ENCODE data around the gene TRIM63.

Gene TRIM63

DNA sequence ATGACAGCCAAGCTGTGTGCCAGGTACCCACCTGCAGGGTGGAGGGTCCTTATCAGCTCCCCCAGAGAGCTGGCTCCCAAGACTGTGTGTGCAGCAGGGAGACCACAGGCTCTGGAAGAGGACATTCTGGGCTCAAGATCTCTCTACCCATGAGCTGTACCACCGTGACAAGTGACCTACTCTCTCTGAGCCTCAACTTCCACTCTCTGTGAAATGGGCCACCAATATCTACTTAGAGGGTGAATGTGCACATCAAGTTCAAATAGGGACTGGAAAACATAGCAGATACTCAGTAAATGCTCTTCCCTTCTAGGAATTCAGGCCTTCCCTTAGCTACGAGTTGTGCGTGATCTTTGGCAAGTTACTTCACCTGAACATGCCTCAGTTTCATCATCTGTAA, 23.0 kb downstream of the TRIM63 start:
- DNase-seq (ENCODE audit: low read depth): no peak
- no peak for TF ChIP-seq POLR2A (IDR thresholded peaks at IDR 0.05; ENCODE audit: extremely low read depth, insufficient read length)
- TF ChIP-seq, protein P1, sequence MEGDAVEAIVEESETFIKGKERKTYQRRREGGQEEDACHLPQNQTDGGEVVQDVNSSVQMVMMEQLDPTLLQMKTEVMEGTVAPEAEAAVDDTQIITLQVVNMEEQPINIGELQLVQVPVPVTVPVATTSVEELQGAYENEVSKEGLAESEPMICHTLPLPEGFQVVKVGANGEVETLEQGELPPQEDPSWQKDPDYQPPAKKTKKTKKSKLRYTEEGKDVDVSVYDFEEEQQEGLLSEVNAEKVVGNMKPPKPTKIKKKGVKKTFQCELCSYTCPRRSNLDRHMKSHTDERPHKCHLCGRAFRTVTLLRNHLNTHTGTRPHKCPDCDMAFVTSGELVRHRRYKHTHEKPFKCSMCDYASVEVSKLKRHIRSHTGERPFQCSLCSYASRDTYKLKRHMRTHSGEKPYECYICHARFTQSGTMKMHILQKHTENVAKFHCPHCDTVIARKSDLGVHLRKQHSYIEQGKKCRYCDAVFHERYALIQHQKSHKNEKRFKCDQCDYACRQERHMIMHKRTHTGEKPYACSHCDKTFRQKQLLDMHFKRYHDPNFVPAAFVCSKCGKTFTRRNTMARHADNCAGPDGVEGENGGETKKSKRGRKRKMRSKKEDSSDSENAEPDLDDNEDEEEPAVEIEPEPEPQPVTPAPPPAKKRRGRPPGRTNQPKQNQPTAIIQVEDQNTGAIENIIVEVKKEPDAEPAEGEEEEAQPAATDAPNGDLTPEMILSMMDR (IDR thresholded peaks at IDR 0.05; ENCODE audit: low read depth, low read length): no peak
- TF ChIP-seq MYC (IDR thresholded peaks at IDR 0.05; ENCODE audit: low read depth, low read length): no peak
- H3K4me3 ChIP-seq (ENCODE audit: low read depth, low read length): no peak overlapping the region

DNA sequence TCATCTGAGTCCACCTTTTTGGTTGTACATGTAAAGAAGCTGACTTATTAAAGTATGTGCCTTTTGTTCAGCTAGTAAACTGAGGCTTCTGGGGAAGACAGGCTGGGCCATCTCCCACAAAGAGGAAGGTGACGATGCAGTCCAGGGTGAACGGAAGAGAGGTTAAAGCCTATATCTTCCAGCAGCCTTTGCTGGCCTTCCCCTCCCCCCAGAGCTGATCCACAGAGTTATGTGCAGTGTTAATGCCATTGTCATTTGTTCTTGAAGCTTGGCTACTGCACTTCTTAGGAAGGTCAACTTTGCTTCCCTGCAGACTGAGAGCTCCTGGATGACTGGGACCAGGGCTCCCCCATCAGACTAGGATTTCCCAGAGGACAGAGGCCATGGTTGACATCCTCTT, 23.7 kb downstream of the TRIM63 start:
- H3K4me3 ChIP-seq (ENCODE audit: low read depth, low read length): no peak overlapping the region
- DNase-seq (ENCODE audit: low read depth): peak; percentile 30
- TF ChIP-seq, protein P2, sequence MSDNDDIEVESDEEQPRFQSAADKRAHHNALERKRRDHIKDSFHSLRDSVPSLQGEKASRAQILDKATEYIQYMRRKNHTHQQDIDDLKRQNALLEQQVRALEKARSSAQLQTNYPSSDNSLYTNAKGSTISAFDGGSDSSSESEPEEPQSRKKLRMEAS (IDR thresholded peaks at IDR 0.05; ENCODE audit: low read depth, low read length): no peak

DNA sequence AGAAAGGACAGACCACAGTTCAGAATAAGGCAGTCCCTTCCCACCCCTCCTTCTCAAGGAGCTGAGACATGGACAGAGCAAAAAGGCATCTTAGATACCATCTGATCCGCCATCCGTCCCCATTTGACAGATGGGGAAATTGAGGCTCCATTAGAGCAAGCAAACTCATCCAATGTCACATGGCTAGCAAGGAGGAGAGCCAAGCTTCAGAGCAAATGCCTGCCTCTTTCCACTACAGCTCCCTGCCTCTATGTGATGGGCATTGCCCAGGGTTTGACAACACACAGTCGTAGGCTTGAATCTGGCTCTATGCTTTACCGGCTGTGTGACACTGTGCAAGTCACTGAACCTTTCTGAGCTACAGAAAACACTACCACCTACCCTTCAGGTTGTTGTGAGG, 25.5 kb downstream of the TRIM63 start:
- no peak overlapping the region for H3K4me3 ChIP-seq (ENCODE audit: low read depth, low read length)
- TF ChIP-seq POLR2A (IDR thresholded peaks at IDR 0.05; ENCODE audit: extremely low read depth, insufficient read length): no peak
- no peak for TF ChIP-seq MYC (IDR thresholded peaks at IDR 0.05; ENCODE audit: low read depth, low read length)
- TF ChIP-seq, protein P1 (IDR thresholded peaks at IDR 0.05; ENCODE audit: low read depth, low read length): no peak
- TF ChIP-seq, protein P2 (IDR thresholded peaks at IDR 0.05; ENCODE audit: low read depth, low read length): no peak
- DNase-seq (ENCODE audit: low read depth): no peak

DNA sequence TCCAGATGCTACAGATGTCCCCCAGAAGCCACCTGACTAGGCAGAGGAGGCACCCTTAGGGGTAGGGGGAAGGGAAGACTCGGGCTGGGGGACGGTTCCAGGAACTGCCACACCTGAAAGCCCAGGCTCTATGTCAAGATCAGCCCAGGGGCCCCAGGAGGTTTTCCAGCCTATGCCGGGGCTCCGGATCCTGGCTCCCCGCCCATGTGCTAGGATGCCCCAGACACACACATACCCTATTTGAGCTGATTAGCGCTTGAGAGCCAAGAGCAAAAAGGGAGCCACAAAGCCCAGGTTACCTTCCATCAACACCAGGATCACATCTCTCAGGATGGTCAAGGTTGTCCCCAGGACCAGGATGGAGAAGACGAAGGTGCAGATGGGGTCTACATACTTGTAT, 26.0 kb downstream of the TRIM63 start:
- no peak overlapping the region for H3K4me3 ChIP-seq (ENCODE audit: low read depth, low read length)
- TF ChIP-seq, protein P2 (IDR thresholded peaks at IDR 0.05; ENCODE audit: low read depth, low read length): no peak
- TF ChIP-seq MYC (IDR thresholded peaks at IDR 0.05; ENCODE audit: low read depth, low read length) (no peak), POLR2A (IDR thresholded peaks at IDR 0.05; ENCODE audit: extremely low read depth, insufficient read length) (no peak)
- TF ChIP-seq, protein P1 (IDR thresholded peaks at IDR 0.05; ENCODE audit: low read depth, low read length): no peak
- DNase-seq (ENCODE audit: low read depth): no peak

DNA sequence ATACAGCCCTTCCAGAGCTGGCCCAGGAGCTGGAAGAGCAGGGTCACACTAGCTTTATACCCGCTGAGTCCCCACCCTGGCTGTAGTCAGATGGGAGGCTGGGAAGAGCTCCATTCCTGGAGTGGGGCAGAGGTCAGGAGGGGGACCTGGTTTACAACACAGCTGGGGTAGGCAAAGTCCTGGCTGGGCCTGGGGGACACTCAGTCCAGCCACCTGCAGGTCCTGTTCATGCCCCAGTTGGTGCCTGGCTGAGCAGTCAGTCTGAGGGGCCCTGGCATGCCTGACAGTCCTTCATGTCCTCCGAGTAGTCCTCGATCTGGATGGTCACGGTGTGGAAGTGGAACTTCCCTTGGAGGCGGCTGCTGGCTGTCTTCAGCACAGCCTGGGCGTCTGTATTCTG, 28.5 kb downstream of the TRIM63 start:
- no peak for DNase-seq (ENCODE audit: low read depth)
- no peak overlapping the region for H3K4me3 ChIP-seq (ENCODE audit: low read depth, low read length)

DNA sequence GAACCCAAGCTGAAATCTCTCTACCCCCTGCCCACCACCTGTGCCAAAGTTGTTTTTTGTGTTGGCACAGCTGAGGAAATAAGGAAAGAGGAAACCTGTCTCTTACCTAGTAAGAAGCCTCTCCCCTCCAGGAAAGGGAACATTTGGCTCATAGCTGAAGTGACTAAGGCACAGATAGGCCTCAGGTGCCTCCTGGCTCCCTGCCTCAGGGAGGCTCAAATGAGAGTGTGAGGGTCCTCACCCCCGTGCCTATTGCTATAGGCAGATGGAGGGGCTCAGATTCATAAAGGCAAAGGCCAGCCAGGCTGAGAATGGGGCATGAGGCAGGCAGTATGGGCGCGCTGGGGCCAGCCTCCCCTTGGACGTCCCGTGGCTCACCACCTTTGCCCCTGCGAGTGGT, 29.0 kb downstream of the TRIM63 start:
- no peak for DNase-seq (ENCODE audit: low read depth)
- H3K4me3 ChIP-seq (ENCODE audit: low read depth, low read length): no peak overlapping the region
- TF ChIP-seq, protein P2 (IDR thresholded peaks at IDR 0.05; ENCODE audit: low read depth, low read length): no peak
- TF ChIP-seq, protein P1 (IDR thresholded peaks at IDR 0.05; ENCODE audit: low read depth, low read length): no peak
- TF ChIP-seq MYC (IDR thresholded peaks at IDR 0.05; ENCODE audit: low read depth, low read length) (no peak), POLR2A (IDR thresholded peaks at IDR 0.05; ENCODE audit: extremely low read depth, insufficient read length) (no peak)

More for the DNA sequence above, 28.5 kb downstream of the TRIM63 start:
- TF ChIP-seq, protein P1 (IDR thresholded peaks at IDR 0.05; ENCODE audit: low read depth, low read length): no peak
- TF ChIP-seq, protein P2 (IDR thresholded peaks at IDR 0.05; ENCODE audit: low read depth, low read length): no peak
- TF ChIP-seq MYC (IDR thresholded peaks at IDR 0.05; ENCODE audit: low read depth, low read length) (no peak), POLR2A (IDR thresholded peaks at IDR 0.05; ENCODE audit: extremely low read depth, insufficient read length) (no peak)
